Stomach (tissue), 9 donors: ENCODE measurements around the gene INSM1. TPM values are rescaled to one million over a fixed set of nuclear protein-coding genes. Genes with fewer than 3 reads are reported as not detected.

Experiments
- DNase-seq, 2 donors: peaks; one replicate each; pipeline versions ENCODE4 v3.0.0 to v3.0.0-alpha.2; 2013 to 2019
- H3K27ac ChIP-seq, 5 donors: fragments of 200-600 bp in 4 of 5; sonication (generic) in 4 of 5; one replicate each; pipeline ENCODE4 v1.5.1; 2013 to 2019; ENCODE audit warnings: mild to moderate bottlenecking in 1 of 5, moderate library complexity in 1 of 5
- H3K27me3 ChIP-seq, 3 donors: fragments of 200-600 bp; sonication (generic); one replicate each; pipeline ENCODE4 v1.5.1; 2017 to 2019; ENCODE audit warnings: mixed run types in 1 of 3
- H3K36me3 ChIP-seq, 4 donors: fragments of 200-600 bp; sonication (generic); 1 replicate in 3 of 4; 2 replicates in 1 of 4; pipeline ENCODE4 v1.5.1; 2016 to 2019
- H3K4me1 ChIP-seq, 4 donors: fragments of 200-600 bp; sonication (generic); one replicate each; pipeline ENCODE4 v1.5.1; 2016 to 2019
- H3K4me3 ChIP-seq, 4 donors: fragments of 200-600 bp; sonication (generic) in 3 of 4; one replicate each; pipeline ENCODE4 v1.5.1; 2016 to 2019; ENCODE audit warnings: mild to moderate bottlenecking in 1 of 4
- H3K9me3 ChIP-seq, 4 donors: fragments of 200-600 bp; sonication (generic); one replicate each; pipeline ENCODE4 v1.5.1; 2016 to 2019
- EP300 ChIP-seq: sonication (generic); formaldehyde crosslinking; IDR thresholded peaks from one replicate; pipeline ENCODE4 v1.6.1; 2017; ENCODE audit warnings: antibody characterized with exemption
- POLR2A ChIP-seq, 4 donors: fragments of 450-650 bp; IDR thresholded peaks; one replicate each; pipeline ENCODE4 v1.6.1; 2016; ENCODE audit warnings: antibody characterized with exemption in 4 of 4, control low read depth in 2 of 4, mild to moderate bottlenecking in 1 of 4, moderate library complexity in 1 of 4
- POLR2AphosphoS5 ChIP-seq, 3 donors: sonication (generic); formaldehyde crosslinking; IDR thresholded peaks; one replicate each; pipeline ENCODE4 v1.6.1; 2016; ENCODE audit warnings: antibody characterized with exemption in 3 of 3
- WGBS, 5 donors: extraction: QIAGEN DNeasy Blood & Tissue Kit in 3 of 5; methylation state at CpG; one replicate each; pipeline versions ENCODE4 v1.1.5 to v1.1.7; 2013 to 2018; 5-methylcytosine and 5-hydroxymethylcytosine counted together
- intact Hi-C: fragments of 100-400 bp; cut with DNase I; formaldehyde crosslinking; loops from one replicate; pipeline ENCODE4 v1.15.1; 2023; ENCODE audit warnings: low total_unique reads
- polyA plus RNA-seq, 3 donors: library from polyadenylated mRNA; stranded (reverse); fragments of 200-250 nt; gene quantifications; one replicate each; pipeline ENCODE4 v1.2.3, GENCODE V29; 2013
- total RNA-seq, 5 donors: library from RNA; depleted of rRNA; stranded (reverse); fragments of >200 nt; gene quantifications; one replicate each; pipeline versions ENCODE4 v1.1.0 to v1.2.3, GENCODE V29; 2014 to 2016
- TF ChIP-seq, protein P1 (sequence below), 7 experiments: fragments of 450-650 bp in 4 of 7; fragments of 200-600 bp in 3 of 7; sonication (generic) in 3 of 7; IDR thresholded peaks; one replicate each; pipeline ENCODE4 v1.5.1; 2016 to 2019; ENCODE audit warnings: antibody characterized with exemption in 7 of 7, control low read depth in 2 of 7, mild to moderate bottlenecking in 1 of 7
- donor health status: healthy with polysubstance abuse.
- donor health status: Bipolar disorder and iron deficiency.
- donor health status: healthy.

Gene INSM1
- total and polyA plus RNA-seq, 8 donors = 0.48 to 23.2 (median 2.0) TPM; not detected in 3

DNA sequence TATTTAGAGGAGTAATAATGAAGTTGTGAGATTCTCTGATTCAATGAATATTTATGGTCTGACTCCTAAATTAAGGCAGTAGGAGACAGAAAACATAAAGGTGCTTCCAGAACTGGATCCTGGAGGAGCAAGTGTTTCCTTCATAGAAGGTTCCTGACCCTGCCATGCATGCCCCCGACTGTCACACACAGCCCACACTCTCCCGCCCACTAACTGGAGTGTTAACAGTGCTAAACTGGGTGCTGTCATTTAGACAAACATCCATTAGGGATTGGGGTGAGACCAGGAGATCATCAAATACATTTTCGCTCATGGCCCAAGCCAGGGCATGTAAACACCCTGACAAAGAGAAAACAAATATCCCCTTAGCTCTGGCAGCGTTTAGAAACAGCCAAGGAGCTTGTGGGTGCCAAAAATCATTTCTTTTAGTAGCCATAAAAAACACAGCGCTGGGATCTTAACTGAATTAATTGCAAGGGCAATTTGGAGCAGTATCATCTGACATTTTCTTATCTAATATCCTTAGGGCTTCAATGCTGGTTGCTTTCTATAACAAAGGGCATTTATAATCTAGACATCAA lies 46.8 kb downstream of the INSM1 start:
- H3K4me1 ChIP-seq = peaks cover 0 to 22% (median 12%) of the 10 kb centered on the region in 4 donors
- H3K4me3 ChIP-seq = no peak overlapping the region
- 51 to 61% (median 59%) methylated on average over 5 of the region's 5 CpGs for WGBS, 5 donors
- no peaks in the 10 kb centered on the region for H3K9me3 ChIP-seq
- H3K36me3 ChIP-seq = peaks cover 0 to 36% (median 24%) of the 10 kb centered on the region in 4 donors
- TF ChIP-seq POLR2AphosphoS5 (IDR thresholded peaks at IDR 0.05) = no peak
- TF ChIP-seq EP300 = no peak
- TF ChIP-seq, protein P1, sequence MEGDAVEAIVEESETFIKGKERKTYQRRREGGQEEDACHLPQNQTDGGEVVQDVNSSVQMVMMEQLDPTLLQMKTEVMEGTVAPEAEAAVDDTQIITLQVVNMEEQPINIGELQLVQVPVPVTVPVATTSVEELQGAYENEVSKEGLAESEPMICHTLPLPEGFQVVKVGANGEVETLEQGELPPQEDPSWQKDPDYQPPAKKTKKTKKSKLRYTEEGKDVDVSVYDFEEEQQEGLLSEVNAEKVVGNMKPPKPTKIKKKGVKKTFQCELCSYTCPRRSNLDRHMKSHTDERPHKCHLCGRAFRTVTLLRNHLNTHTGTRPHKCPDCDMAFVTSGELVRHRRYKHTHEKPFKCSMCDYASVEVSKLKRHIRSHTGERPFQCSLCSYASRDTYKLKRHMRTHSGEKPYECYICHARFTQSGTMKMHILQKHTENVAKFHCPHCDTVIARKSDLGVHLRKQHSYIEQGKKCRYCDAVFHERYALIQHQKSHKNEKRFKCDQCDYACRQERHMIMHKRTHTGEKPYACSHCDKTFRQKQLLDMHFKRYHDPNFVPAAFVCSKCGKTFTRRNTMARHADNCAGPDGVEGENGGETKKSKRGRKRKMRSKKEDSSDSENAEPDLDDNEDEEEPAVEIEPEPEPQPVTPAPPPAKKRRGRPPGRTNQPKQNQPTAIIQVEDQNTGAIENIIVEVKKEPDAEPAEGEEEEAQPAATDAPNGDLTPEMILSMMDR (IDR thresholded peaks at IDR 0.05) = no peak
- TF ChIP-seq POLR2A (IDR thresholded peaks at IDR 0.05) = no peak
- no peak for DNase-seq
- H3K27ac ChIP-seq = no peak overlapping the region
- intact Hi-C loops = no loop called here
- no peaks in the 10 kb centered on the region for H3K27me3 ChIP-seq

DNA sequence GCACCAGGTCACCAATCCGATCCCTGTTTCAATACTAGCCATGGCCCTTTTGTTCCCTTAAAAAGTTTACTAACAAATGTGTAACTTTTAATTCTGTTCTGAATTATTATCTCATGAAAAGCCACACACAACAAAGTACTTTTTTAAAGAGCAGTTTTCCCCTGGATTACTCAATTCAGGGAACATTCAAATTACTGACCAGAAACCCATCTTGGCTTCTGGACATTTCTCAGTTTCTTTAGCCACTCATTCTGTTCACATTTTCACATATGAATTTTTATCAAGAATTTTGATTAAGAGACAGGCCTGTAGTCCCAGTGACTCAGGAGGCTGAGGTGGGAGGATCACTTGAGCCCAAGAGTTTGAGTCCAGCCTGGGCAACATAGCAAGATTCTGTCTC lies 47.4 kb downstream of the INSM1 start:
- intact Hi-C loops = no loop called here
- TF ChIP-seq EP300 = no peak
- TF ChIP-seq POLR2A (IDR thresholded peaks at IDR 0.05) = no peak
- TF ChIP-seq POLR2AphosphoS5 (IDR thresholded peaks at IDR 0.05) = no peak
- TF ChIP-seq, protein P1 (IDR thresholded peaks at IDR 0.05) = no peak
- peaks cover 0 to 22% (median 12%) of the 10 kb centered on the region in 4 donors for H3K4me1 ChIP-seq
- no peaks in the 10 kb centered on the region for H3K9me3 ChIP-seq
- H3K27ac ChIP-seq = no peak overlapping the region
- H3K27me3 ChIP-seq = no peaks in the 10 kb centered on the region
- H3K4me3 ChIP-seq = no peak overlapping the region
- DNase-seq = no peak
- peaks cover 0 to 37% (median 26%) of the 10 kb centered on the region in 4 donors for H3K36me3 ChIP-seq
- WGBS, 5 donors = 77 to 100% (median 92%) methylated on average over 1 of the region's 1 CpG

DNA sequence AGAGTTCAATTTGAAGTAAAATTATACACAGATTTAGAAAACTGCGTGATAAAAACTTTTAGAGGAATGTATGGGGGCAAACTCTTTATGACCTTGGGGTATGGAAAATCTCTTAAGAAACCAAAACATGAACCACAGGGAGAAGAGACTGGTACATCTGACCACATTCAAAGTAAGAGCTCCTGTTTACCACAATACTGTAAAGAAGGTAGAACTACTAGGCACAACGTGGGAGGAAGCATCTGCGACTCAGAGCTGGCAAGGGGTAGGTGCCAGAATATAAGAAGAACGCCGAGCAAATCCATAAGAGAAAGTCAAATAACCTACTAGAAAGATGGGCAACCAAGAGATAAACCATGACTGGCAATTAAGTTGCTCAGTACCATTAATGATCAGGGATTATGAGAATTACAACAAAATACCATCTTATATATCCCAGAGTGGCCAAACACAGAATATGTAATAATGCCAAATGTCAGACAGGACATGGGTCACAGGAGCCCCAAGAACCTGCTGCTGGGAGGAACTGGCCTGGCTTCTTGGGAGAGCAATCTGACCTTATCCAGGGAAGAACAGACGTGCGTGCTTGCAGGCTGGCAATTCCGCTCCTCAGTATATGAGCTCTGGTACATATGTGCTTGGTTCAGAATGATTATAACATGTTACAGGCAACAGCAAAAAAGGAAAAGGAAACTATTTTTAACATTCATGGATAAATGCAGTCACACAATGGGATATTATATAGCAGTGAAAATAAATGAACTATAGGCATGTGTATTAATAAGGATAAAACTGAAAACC lies 50.2 kb downstream of the INSM1 start:
- Histone ChIP-seq H3K36me3 (peaks cover 0 to 50% (median 40%) of the 10 kb centered on the region in 4 donors), H3K4me1 (peaks cover 0 to 11% (median 3%) of the 10 kb centered on the region in 4 donors), H3K27ac (no peak overlapping the region), H3K4me3 (no peak overlapping the region), H3K9me3 (no peaks in the 10 kb centered on the region), H3K27me3 (no peaks in the 10 kb centered on the region)
- intact Hi-C loops = no loop called here
- TF ChIP-seq, protein P1 (IDR thresholded peaks at IDR 0.05) = no peak
- TF ChIP-seq EP300 (no peak), POLR2AphosphoS5 (IDR thresholded peaks at IDR 0.05) (no peak), POLR2A (IDR thresholded peaks at IDR 0.05) (no peak)
- 90 to 95% (median 92%) methylated on average over 8 of the region's 8 CpGs for WGBS, 5 donors
- no peak for DNase-seq
